GM19468 (cell line): ENCODE measurements around the gene S1PR3.

ENCODE experiments used
- ATAC-seq: cut with Tn5 transposase; IDR thresholded peaks from one replicate; pipeline ENCODE4 v1.9.1; 2021; ENCODE audit warnings: mild to moderate bottlenecking, moderate library complexity, moderate number of reproducible peaks; ENCODE audit not compliant: unreplicated experiment; ENCODE audit errors: extremely low read depth

S1PR3 gene

GRCh38 chr9:88988796-88989641 lies 2.2 kb upstream of the S1PR3 start:
- no peak for ATAC-seq

GRCh38 chr9:88990041-88990728 lies 1.1 kb upstream of the S1PR3 start:
- ATAC-seq = no peak

- ATAC-seq = no peak
These were observed 571 bp upstream of the S1PR3 start for GRCh38 chr9:88990729-88991065.

- ATAC-seq = no peak
These were observed 1.3 kb downstream of the S1PR3 start for GRCh38 chr9:88992556-88992955.

GRCh38 chr9:88993327-88993726 lies 2.1 kb downstream of the S1PR3 start:
- no peak for ATAC-seq

GRCh38 chr9:88993871-88994460 lies 2.7 kb downstream of the S1PR3 start:
- ATAC-seq = no peak

- ATAC-seq = no peak
These were observed 3.4 kb downstream of the S1PR3 start for GRCh38 chr9:88994469-88995199.

- ATAC-seq = no peak
These were observed 3.9 kb downstream of the S1PR3 start for GRCh38 chr9:88995200-88995577.

- no peak for ATAC-seq
These were observed 4.4 kb downstream of the S1PR3 start for GRCh38 chr9:88995627-88996026.

GRCh38 chr9:88996046-88996920 lies 5.0 kb downstream of the S1PR3 start:
- no peak for ATAC-seq

GRCh38 chr9:88996921-88997235 lies 5.6 kb downstream of the S1PR3 start:
- no peak for ATAC-seq

- no peak for ATAC-seq
These were observed 6.4 kb downstream of the S1PR3 start for GRCh38 chr9:88997646-88998045.

GRCh38 chr9:88998503-88998902 lies 7.2 kb downstream of the S1PR3 start:
- no peak for ATAC-seq

- ATAC-seq = no peak
These were observed 7.6 kb downstream of the S1PR3 start for GRCh38 chr9:88998911-88999310.

- no peak for ATAC-seq
These were observed 9.1 kb downstream of the S1PR3 start for GRCh38 chr9:89000371-89000781.

GRCh38 chr9:89000973-89001916 lies 10.0 kb downstream of the S1PR3 start:
- no peak for ATAC-seq

GRCh38 chr9:89001917-89002540 lies 10.8 kb downstream of the S1PR3 start:
- ATAC-seq = no peak

- no peak for ATAC-seq
These were observed 11.7 kb downstream of the S1PR3 start for GRCh38 chr9:89002987-89003386.
